Measurements from ENCODE around the gene FRAT1. TPM values are rescaled to one million over a fixed set of nuclear protein-coding genes. Genes with fewer than 3 reads are reported as not detected.

FRAT1 gene
- total and polyA plus RNA-seq, 2 of the 8 experiments (the other 6 are each of a cell fraction or from before 2014, with no cell fraction given): 1.9 to 5.2 TPM

GRCh38 chr10:97270523-97271154 is 48.4 kb upstream of the FRAT1 start (continued):
- TF ChIP-seq TAF7 (optimal IDR thresholded peaks at IDR 0.05; ENCODE audit: borderline replicate concordance, low read depth, low read length): no peak

Data from H1 (cell line).